DND-41 (cell line): Measurements from ENCODE around the gene ATAD3A.

Experiments used
- CTCF ChIP-seq: IDR thresholded peaks from 2 replicates; pipeline ENCODE4 v1.5.1; 2012; ENCODE audit warnings: borderline replicate concordance, low read length, moderate library complexity, mild to moderate bottlenecking; ENCODE audit not compliant: poor library complexity, severe bottlenecking; ENCODE audit errors: extremely low read depth
- EZH2 ChIP-seq: IDR thresholded peaks from 3 replicates; pipeline ENCODE4 v1.6.1; 2012; ENCODE audit warnings: borderline replicate concordance, low read depth, mild to moderate bottlenecking, moderate library complexity, low read length, inconsistent platforms; ENCODE audit not compliant: severe bottlenecking

- TF ChIP-seq CTCF: no peak
- TF ChIP-seq EZH2: no peak
Measured at GRCh38 chr1:1517973-1518620, 6.1 kb downstream of the ATAD3A start.
